HepG2 (cell line): ENCODE measurements around the gene HOXD4.

ENCODE experiments used
- FOSL1 ChIP-seq: sonication (generic); formaldehyde crosslinking; IDR thresholded peaks from 2 replicates; pipeline ENCODE4 v1.9.0; 2021; ENCODE audit warnings: missing genetic modification reagents, borderline replicate concordance
- YY1 ChIP-seq: IDR thresholded peaks from 2 replicates; pipeline ENCODE4 v1.6.1; 2011; ENCODE audit warnings: low read length, low read depth, moderate library complexity, mild to moderate bottlenecking; ENCODE audit not compliant: insufficient read depth, insufficient replicate concordance
- ZNF24 ChIP-seq: fragments of 450-650 bp; IDR thresholded peaks from 2 replicates; pipeline ENCODE4 v1.6.1; 2017; ENCODE audit warnings: antibody characterized with exemption, mild to moderate bottlenecking
- ZSCAN29 ChIP-seq: sonication (generic); formaldehyde crosslinking; conservative IDR thresholded peaks from 2 replicates; pipeline ENCODE4 v1.4.0; 2020; ENCODE audit warnings: mild to moderate bottlenecking, missing genetic modification reagents
- TF ChIP-seq, protein P1 (sequence below): sonication (generic); formaldehyde crosslinking; IDR thresholded peaks from 2 replicates; pipeline ENCODE4 v1.4.0; 2020; ENCODE audit warnings: missing genetic modification reagents
- TF ChIP-seq, protein P2 (sequence below): sonication (generic); formaldehyde crosslinking; IDR thresholded peaks from 2 replicates; pipeline ENCODE4 v1.4.0; 2020; ENCODE audit warnings: missing genetic modification reagents
- TF ChIP-seq, protein P3 (sequence below): sonication (generic); formaldehyde crosslinking; conservative IDR thresholded peaks from 2 replicates; pipeline ENCODE4 v1.8.0; 2022; ENCODE audit warnings: missing genetic modification reagents
- TF ChIP-seq, protein P4 (sequence below): IDR thresholded peaks from 2 replicates; pipeline ENCODE4 v1.6.1; 2012; ENCODE audit warnings: inconsistent platforms
- TF ChIP-seq, protein P5 (sequence below): sonication (generic); formaldehyde crosslinking; IDR thresholded peaks from 2 replicates; pipeline ENCODE4 v1.5.0; 2020; ENCODE audit warnings: mild to moderate bottlenecking, missing genetic modification reagents, moderate library complexity
- TF ChIP-seq, protein P6 (sequence below): sonication (generic); formaldehyde crosslinking; IDR thresholded peaks from 2 replicates; pipeline ENCODE4 v1.4.0; 2020; ENCODE audit warnings: missing genetic modification reagents
- TF ChIP-seq, protein P7 (sequence below): sonication (generic); formaldehyde crosslinking; conservative IDR thresholded peaks from 2 replicates; pipeline ENCODE4 v1.4.0; 2020; ENCODE audit warnings: missing genetic modification reagents
- TF ChIP-seq, protein P8 (sequence below): sonication (generic); formaldehyde crosslinking; IDR thresholded peaks from 2 replicates; pipeline ENCODE4 v1.4.0; 2020; ENCODE audit warnings: missing genetic modification reagents, low read depth, mild to moderate bottlenecking, borderline replicate concordance

DNA sequence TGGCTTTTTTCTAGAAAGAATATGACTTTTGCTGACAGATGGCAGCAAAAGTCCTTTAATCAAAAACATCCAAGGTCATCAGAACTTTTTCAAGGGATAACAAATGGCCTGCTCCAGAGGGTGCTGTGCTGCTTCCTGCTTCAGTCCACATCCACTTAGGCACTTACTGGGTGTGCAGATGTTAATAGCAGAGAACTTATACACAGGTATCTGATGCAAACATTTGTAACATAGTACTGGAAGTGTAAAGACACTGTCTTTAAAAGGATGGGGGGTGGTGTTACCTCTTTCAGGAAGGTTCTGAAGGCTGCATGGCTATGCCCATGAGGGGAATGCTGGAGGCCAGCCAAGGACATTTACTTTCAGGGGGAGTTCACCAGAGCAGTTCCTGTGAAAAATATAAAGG, 16.3 kb upstream of the HOXD4 start:
- no peak for TF ChIP-seq FOSL1 (CRISPR knock-in tag)
- TF ChIP-seq, protein P1, sequence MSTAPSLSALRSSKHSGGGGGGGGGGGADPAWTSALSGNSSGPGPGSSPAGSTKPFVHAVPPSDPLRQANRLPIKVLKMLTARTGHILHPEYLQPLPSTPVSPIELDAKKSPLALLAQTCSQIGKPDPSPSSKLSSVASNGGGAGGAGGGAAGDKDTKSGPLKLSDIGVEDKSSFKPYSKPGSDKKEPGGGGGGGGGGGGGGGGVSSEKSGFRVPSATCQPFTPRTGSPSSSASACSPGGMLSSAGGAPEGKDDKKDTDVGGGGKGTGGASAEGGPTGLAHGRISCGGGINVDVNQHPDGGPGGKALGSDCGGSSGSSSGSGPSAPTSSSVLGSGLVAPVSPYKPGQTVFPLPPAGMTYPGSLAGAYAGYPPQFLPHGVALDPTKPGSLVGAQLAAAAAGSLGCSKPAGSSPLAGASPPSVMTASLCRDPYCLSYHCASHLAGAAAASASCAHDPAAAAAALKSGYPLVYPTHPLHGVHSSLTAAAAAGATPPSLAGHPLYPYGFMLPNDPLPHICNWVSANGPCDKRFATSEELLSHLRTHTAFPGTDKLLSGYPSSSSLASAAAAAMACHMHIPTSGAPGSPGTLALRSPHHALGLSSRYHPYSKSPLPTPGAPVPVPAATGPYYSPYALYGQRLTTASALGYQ (CRISPR knock-in tag) = no peak
- TF ChIP-seq, protein P2, sequence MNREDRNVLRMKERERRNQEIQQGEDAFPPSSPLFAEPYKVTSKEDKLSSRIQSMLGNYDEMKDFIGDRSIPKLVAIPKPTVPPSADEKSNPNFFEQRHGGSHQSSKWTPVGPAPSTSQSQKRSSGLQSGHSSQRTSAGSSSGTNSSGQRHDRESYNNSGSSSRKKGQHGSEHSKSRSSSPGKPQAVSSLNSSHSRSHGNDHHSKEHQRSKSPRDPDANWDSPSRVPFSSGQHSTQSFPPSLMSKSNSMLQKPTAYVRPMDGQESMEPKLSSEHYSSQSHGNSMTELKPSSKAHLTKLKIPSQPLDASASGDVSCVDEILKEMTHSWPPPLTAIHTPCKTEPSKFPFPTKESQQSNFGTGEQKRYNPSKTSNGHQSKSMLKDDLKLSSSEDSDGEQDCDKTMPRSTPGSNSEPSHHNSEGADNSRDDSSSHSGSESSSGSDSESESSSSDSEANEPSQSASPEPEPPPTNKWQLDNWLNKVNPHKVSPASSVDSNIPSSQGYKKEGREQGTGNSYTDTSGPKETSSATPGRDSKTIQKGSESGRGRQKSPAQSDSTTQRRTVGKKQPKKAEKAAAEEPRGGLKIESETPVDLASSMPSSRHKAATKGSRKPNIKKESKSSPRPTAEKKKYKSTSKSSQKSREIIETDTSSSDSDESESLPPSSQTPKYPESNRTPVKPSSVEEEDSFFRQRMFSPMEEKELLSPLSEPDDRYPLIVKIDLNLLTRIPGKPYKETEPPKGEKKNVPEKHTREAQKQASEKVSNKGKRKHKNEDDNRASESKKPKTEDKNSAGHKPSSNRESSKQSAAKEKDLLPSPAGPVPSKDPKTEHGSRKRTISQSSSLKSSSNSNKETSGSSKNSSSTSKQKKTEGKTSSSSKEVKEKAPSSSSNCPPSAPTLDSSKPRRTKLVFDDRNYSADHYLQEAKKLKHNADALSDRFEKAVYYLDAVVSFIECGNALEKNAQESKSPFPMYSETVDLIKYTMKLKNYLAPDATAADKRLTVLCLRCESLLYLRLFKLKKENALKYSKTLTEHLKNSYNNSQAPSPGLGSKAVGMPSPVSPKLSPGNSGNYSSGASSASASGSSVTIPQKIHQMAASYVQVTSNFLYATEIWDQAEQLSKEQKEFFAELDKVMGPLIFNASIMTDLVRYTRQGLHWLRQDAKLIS = no peak
- TF ChIP-seq ZSCAN29 (CRISPR knock-in tag) = no peak
- TF ChIP-seq, protein P3, sequence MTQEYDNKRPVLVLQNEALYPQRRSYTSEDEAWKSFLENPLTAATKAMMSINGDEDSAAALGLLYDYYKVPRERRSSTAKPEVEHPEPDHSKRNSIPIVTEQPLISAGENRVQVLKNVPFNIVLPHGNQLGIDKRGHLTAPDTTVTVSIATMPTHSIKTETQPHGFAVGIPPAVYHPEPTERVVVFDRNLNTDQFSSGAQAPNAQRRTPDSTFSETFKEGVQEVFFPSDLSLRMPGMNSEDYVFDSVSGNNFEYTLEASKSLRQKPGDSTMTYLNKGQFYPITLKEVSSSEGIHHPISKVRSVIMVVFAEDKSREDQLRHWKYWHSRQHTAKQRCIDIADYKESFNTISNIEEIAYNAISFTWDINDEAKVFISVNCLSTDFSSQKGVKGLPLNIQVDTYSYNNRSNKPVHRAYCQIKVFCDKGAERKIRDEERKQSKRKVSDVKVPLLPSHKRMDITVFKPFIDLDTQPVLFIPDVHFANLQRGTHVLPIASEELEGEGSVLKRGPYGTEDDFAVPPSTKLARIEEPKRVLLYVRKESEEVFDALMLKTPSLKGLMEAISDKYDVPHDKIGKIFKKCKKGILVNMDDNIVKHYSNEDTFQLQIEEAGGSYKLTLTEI (CRISPR knock-in tag) = no peak
- no peak for TF ChIP-seq YY1
- no peak for TF ChIP-seq ZNF24
- TF ChIP-seq, protein P4, sequence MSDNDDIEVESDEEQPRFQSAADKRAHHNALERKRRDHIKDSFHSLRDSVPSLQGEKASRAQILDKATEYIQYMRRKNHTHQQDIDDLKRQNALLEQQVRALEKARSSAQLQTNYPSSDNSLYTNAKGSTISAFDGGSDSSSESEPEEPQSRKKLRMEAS = no peak
- TF ChIP-seq, protein P5, sequence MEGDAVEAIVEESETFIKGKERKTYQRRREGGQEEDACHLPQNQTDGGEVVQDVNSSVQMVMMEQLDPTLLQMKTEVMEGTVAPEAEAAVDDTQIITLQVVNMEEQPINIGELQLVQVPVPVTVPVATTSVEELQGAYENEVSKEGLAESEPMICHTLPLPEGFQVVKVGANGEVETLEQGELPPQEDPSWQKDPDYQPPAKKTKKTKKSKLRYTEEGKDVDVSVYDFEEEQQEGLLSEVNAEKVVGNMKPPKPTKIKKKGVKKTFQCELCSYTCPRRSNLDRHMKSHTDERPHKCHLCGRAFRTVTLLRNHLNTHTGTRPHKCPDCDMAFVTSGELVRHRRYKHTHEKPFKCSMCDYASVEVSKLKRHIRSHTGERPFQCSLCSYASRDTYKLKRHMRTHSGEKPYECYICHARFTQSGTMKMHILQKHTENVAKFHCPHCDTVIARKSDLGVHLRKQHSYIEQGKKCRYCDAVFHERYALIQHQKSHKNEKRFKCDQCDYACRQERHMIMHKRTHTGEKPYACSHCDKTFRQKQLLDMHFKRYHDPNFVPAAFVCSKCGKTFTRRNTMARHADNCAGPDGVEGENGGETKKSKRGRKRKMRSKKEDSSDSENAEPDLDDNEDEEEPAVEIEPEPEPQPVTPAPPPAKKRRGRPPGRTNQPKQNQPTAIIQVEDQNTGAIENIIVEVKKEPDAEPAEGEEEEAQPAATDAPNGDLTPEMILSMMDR (CRISPR knock-in tag) = peak; percentile 31; the same call in 1 of the 2 replicates
- TF ChIP-seq, protein P6, sequence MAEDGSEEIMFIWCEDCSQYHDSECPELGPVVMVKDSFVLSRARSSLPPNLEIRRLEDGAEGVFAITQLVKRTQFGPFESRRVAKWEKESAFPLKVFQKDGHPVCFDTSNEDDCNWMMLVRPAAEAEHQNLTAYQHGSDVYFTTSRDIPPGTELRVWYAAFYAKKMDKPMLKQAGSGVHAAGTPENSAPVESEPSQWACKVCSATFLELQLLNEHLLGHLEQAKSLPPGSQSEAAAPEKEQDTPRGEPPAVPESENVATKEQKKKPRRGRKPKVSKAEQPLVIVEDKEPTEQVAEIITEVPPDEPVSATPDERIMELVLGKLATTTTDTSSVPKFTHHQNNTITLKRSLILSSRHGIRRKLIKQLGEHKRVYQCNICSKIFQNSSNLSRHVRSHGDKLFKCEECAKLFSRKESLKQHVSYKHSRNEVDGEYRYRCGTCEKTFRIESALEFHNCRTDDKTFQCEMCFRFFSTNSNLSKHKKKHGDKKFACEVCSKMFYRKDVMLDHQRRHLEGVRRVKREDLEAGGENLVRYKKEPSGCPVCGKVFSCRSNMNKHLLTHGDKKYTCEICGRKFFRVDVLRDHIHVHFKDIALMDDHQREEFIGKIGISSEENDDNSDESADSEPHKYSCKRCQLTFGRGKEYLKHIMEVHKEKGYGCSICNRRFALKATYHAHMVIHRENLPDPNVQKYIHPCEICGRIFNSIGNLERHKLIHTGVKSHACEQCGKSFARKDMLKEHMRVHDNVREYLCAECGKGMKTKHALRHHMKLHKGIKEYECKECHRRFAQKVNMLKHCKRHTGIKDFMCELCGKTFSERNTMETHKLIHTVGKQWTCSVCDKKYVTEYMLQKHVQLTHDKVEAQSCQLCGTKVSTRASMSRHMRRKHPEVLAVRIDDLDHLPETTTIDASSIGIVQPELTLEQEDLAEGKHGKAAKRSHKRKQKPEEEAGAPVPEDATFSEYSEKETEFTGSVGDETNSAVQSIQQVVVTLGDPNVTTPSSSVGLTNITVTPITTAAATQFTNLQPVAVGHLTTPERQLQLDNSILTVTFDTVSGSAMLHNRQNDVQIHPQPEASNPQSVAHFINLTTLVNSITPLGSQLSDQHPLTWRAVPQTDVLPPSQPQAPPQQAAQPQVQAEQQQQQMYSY (CRISPR knock-in tag) = no peak
- TF ChIP-seq, protein P7, sequence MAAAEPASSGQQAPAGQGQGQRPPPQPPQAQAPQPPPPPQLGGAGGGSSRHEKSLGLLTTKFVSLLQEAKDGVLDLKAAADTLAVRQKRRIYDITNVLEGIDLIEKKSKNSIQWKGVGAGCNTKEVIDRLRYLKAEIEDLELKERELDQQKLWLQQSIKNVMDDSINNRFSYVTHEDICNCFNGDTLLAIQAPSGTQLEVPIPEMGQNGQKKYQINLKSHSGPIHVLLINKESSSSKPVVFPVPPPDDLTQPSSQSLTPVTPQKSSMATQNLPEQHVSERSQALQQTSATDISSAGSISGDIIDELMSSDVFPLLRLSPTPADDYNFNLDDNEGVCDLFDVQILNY = no peak
- TF ChIP-seq, protein P8, sequence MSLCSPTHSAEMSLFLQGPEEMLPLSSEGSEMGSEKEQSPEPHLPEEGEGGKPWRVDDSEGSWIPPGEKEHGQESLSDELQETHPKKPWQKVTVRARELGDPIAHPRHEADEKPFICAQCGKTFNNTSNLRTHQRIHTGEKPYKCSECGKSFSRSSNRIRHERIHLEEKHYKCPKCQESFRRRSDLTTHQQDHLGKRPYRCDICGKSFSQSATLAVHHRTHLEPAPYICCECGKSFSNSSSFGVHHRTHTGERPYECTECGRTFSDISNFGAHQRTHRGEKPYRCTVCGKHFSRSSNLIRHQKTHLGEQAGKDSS (CRISPR knock-in tag) = no peak
